GM12878 (cell line): ENCODE measurements around the gene PGAP6. TPM values are rescaled to one million over a fixed set of nuclear protein-coding genes. Genes with fewer than 3 reads are reported as not detected.

Source experiments
- ATAC-seq: fragments of 200-7000 bp; cut with Tn5 transposase; 3 replicates; pipeline ENCODE4 v1.9.1; 2020; ENCODE audit warnings: mild to moderate bottlenecking, moderate library complexity
- BruUV-seq: library from RNA; stranded (reverse); fragments of 400-500 nt; replicated peaks from 2 replicates; lab custom pipeline; 2021; lab: Mats Ljungman, UMichigan
- CTCF ChIA-PET: fragments of 300-600 bp; sonication (Branson Sonifier 250); formaldehyde crosslinking; extraction: SDS; loops from one replicate; lab custom pipeline; 2021; ENCODE audit warnings: inconsistent platforms; lab: Yijun Ruan, JAX
- POLR2A ChIA-PET: fragments of 350-600 bp; formaldehyde crosslinking; extraction: SDS; loops from one replicate; lab custom pipeline; 2021; ENCODE audit warnings: inconsistent platforms; lab: Charles Lee
- RAD21 ChIA-PET: fragments of 300-600 bp; sonication (Branson Sonifier 250); formaldehyde crosslinking; loops from one replicate; lab custom pipeline; 2023; ENCODE audit warnings: antibody characterized with exemption; ENCODE audit not compliant: unreplicated experiment; lab: Charles Lee
- SMC1A ChIA-PET: fragments of 300-600 bp; sonication (Branson Sonifier 250); formaldehyde crosslinking; loops from one replicate; lab custom pipeline; 2023; ENCODE audit not compliant: unreplicated experiment, uncharacterized antibody; lab: Charles Lee
- DNase-seq: peaks from one replicate; pipeline ENCODE4 v3.0.0-alpha.2; 2011; ENCODE audit warnings: low read depth, low spot score
- FAIRE-seq: peaks from 3 replicates; lab custom pipeline; 2011; peaks lifted over from hg19 to GRCh38; lab: Jason Lieb, UNC
- H2AFZ ChIP-seq: 2 replicates; pipeline ENCODE4 v1.6.0; 2011; ENCODE audit warnings: low read depth, low read length, control low read depth; ENCODE audit not compliant: control insufficient read depth
- H3K27ac ChIP-seq: 2 replicates; pipeline ENCODE4 v1.5.1; 2011; ENCODE audit warnings: control low read depth; ENCODE audit not compliant: control insufficient read depth, insufficient read depth
- H3K27me3 ChIP-seq, 2 experiments: replicated peaks in 1 of 2; 2 replicates each; pipeline versions ENCODE4 v1.6.0 to v1.6.1; 2011; ENCODE audit warnings: low read length in 1 of 2; ENCODE audit not compliant: control insufficient read depth in 2 of 2, insufficient read depth in 2 of 2
- H3K36me3 ChIP-seq, 2 experiments: 2 replicates each; pipeline ENCODE4 v1.5.1; 2011; ENCODE audit warnings: low read length in 1 of 2; ENCODE audit not compliant: control insufficient read depth in 2 of 2, insufficient read depth in 2 of 2
- H3K4me1 ChIP-seq: 2 replicates; pipeline ENCODE4 v1.6.1; 2011; ENCODE audit warnings: mild to moderate bottlenecking, low read length, moderate library complexity, mixed read lengths; ENCODE audit not compliant: control insufficient read depth, insufficient read depth
- H3K4me2 ChIP-seq: 2 replicates; pipeline ENCODE4 v1.6.0; 2011; ENCODE audit warnings: control low read depth; ENCODE audit not compliant: control insufficient read depth, insufficient read depth
- H3K4me3 ChIP-seq: fragments of 200-600 bp; sonication (generic); 2 replicates; pipeline ENCODE4 v1.5.1; 2016
- H3K79me2 ChIP-seq: 2 replicates; pipeline ENCODE4 v1.6.0; 2011; ENCODE audit warnings: low read length; ENCODE audit not compliant: control insufficient read depth, insufficient read depth
- H3K9ac ChIP-seq: 2 replicates; pipeline ENCODE4 v1.8.0; 2011; ENCODE audit warnings: low read length, control low read depth, mixed read lengths; ENCODE audit not compliant: control insufficient read depth, insufficient read depth
- H3K9me3 ChIP-seq: replicated peaks from 3 replicates; pipeline ENCODE4 v1.5.1; 2011; ENCODE audit warnings: mild to moderate bottlenecking, low read length; ENCODE audit not compliant: control insufficient read depth, insufficient read depth
- H4K20me1 ChIP-seq: 2 replicates; pipeline ENCODE4 v1.6.0; 2011; ENCODE audit not compliant: control insufficient read depth, insufficient read depth
- ASH2L ChIP-seq: fragments of 300-600, 200-600 bp; sonication (generic); IDR thresholded peaks from 2 replicates; pipeline ENCODE4 v1.6.1; 2017; ENCODE audit warnings: low read depth, mild to moderate bottlenecking, borderline replicate concordance
- ATF7 ChIP-seq: fragments of 450-650 bp; IDR thresholded peaks from 2 replicates; pipeline ENCODE4 v1.6.1; 2016; ENCODE audit warnings: low read depth, mild to moderate bottlenecking
- BMI1 ChIP-seq: fragments of 450-650 bp; IDR thresholded peaks from 2 replicates; pipeline ENCODE4 v1.6.1; 2016; ENCODE audit warnings: mild to moderate bottlenecking, moderate library complexity, borderline replicate concordance
- CHD1 ChIP-seq: IDR thresholded peaks from 2 replicates; pipeline ENCODE4 v1.6.1; 2012; ENCODE audit warnings: low read depth, low read length, improper control_type of control experiment
- FOS ChIP-seq: IDR thresholded peaks from 3 replicates; pipeline ENCODE4 v1.6.1; 2011; ENCODE audit warnings: borderline replicate concordance; ENCODE audit not compliant: insufficient read length; ENCODE audit errors: extremely low read depth
- IKZF1 ChIP-seq: fragments of 450-650 bp; conservative IDR thresholded peaks from 2 replicates; pipeline ENCODE4 v1.6.1; 2017; ENCODE audit warnings: antibody characterized with exemption, mild to moderate bottlenecking
- JUND ChIP-seq: IDR thresholded peaks from 2 replicates; pipeline ENCODE4 v1.6.1; 2012; ENCODE audit warnings: low read depth, mild to moderate bottlenecking, low read length, improper control_type of control experiment, moderate library complexity
- KDM1A ChIP-seq: fragments of 200-600 bp; sonication (generic); IDR thresholded peaks from 2 replicates; pipeline ENCODE4 v1.6.1; 2016; ENCODE audit warnings: borderline replicate concordance
- MEF2B ChIP-seq: fragments of 450-650 bp; IDR thresholded peaks from 2 replicates; pipeline ENCODE4 v1.6.1; 2018; ENCODE audit warnings: mild to moderate bottlenecking, moderate library complexity; ENCODE audit not compliant: partially characterized antibody, poor library complexity, severe bottlenecking
- NFYB ChIP-seq: IDR thresholded peaks from 2 replicates; pipeline ENCODE4 v1.6.1; 2011; ENCODE audit warnings: low read depth, mild to moderate bottlenecking, low read length, improper control_type of control experiment, moderate library complexity; ENCODE audit not compliant: insufficient read depth
- PAX5 ChIP-seq: IDR thresholded peaks from 2 replicates; pipeline ENCODE4 v1.6.1; 2011; ENCODE audit warnings: low read depth, low read length, borderline replicate concordance
- RB1 ChIP-seq: fragments of 450-650 bp; formaldehyde crosslinking; IDR thresholded peaks from 2 replicates; pipeline ENCODE4 v1.6.1; 2017; ENCODE audit warnings: mild to moderate bottlenecking, borderline replicate concordance
- SUPT20H ChIP-seq: IDR thresholded peaks from 2 replicates; pipeline ENCODE4 v1.6.1; 2011; ENCODE audit warnings: low read depth, mild to moderate bottlenecking, low read length, moderate library complexity, borderline replicate concordance; ENCODE audit not compliant: control insufficient read depth
- TCF12 ChIP-seq: IDR thresholded peaks from 2 replicates; pipeline ENCODE4 v1.6.1; 2011; ENCODE audit warnings: low read depth, mild to moderate bottlenecking, low read length
- ZBED1 ChIP-seq: IDR thresholded peaks from 2 replicates; pipeline ENCODE4 v1.6.1; 2016; ENCODE audit warnings: borderline replicate concordance
- ZNF274 ChIP-seq: IDR thresholded peaks from one replicate; pipeline ENCODE4 v1.8.0; 2011; ENCODE audit not compliant: insufficient read length, insufficient read depth
- WGBS: methylation state at CpG from one replicate; pipeline ENCODE4 v1.1.6; 2016; ENCODE audit warnings: low lambda C conversion rate; ENCODE audit not compliant: insufficient replicate concordance, insufficient coverage; ENCODE audit errors: missing lambda C conversion rate; 5-methylcytosine and 5-hydroxymethylcytosine counted together
- in situ Hi-C: fragments of 300-500 bp; cut with MboI; formaldehyde crosslinking; loops from 9 replicates; pipeline ENCODE4 v1.14.3; 2018; ENCODE audit warnings: mixed read lengths
- intact Hi-C: fragments of 100-400 bp; cut with micrococcal nuclease; formaldehyde crosslinking; loops from one replicate; pipeline ENCODE4 v1.14.2; 2022; ENCODE audit not compliant: unreplicated experiment
- polyA plus RNA-seq, 11 experiments: library from polyadenylated mRNA; depleted of rRNA in 4 of 11; unstranded in 6 of 11; stranded (reverse) in 5 of 11; fragments of >200 nt; fragmentation: Nextera tagmentation in 4 of 11; fragmentation: Illumina TruSeq in 1 of 11; extraction: Ambion mirVana in 4 of 11; extraction: Trizol in 1 of 11; gene quantifications; 1 replicate in 1 of 11; 2 replicates in 10 of 11; pipeline versions ENCODE4 v1.2.1 to v1.2.3, GENCODE V29; 2011 to 2016; ENCODE audit warnings: inconsistent platforms in 2 of 11, missing spikeins in 2 of 11, low read depth in 1 of 11
- total RNA-seq, 4 experiments: library from RNA; depleted of rRNA in 3 of 4; stranded (reverse); fragments of >200 nt in 3 of 4; fragmentation: Illumina TruSeq in 1 of 4; extraction: Trizol in 1 of 4; gene quantifications; 2 replicates each; pipeline versions ENCODE4 v1.2.1 to v1.2.3, GENCODE V29; 2013 to 2021
- TF ChIP-seq, protein P1 (sequence below): fragments of 450-650 bp; IDR thresholded peaks from 2 replicates; pipeline ENCODE4 v1.6.1; 2016; ENCODE audit warnings: mild to moderate bottlenecking
- TF ChIP-seq, protein P2 (sequence below): fragments of 450-650 bp; IDR thresholded peaks from 2 replicates; pipeline ENCODE4 v1.6.1; 2017; ENCODE audit warnings: borderline replicate concordance

Gene PGAP6
- total and polyA plus RNA-seq, 10 of the 15 experiments (the other 5 are each of a cell fraction or from before 2014, with no cell fraction given), result 0.76 to 48.8 (median 18.4) TPM

DNA sequence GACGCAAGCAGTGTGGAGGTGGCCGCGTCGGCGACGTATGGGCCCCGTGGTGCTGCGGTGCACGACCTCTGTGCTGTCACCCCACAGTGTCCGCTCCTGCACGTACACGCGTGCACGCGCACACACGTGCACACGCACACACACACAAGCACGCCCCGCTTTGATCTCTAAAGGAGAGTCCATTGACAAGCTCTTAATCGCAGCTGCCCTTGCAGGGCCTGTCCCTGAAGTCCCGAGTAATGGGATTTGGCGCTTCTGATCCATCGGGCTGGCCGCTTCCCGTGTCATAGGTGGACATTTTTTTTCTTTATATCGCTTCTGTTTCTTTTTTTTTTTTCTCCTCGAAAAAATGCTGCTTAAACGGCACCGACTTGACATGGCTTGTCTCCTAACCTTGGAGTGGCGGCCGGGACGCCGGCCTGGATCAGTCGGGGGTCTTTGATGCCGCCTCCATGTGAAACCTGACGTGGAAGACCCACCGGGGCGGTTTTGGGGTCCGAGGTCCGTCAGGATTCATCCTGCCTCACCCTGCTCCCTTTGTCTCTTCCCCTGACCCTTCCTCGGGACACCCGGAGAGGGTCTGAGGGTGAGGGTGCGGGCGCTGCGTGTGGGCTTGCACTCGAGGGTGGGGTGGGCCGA, 21.0 kb downstream of the PGAP6 start:
- no TSS peak for BruUV-seq
- ATAC-seq (no peak), DNase-seq (no peak), FAIRE-seq (no peak)
- Histone ChIP-seq H3K4me2 (no peak overlapping the region), H4K20me1 (no peaks in the 10 kb centered on the region), H3K27me3 (no peaks in the 10 kb centered on the region), H2AFZ (no peak overlapping the region), H3K4me1 (no peaks in the 10 kb centered on the region), H3K27ac (no peak overlapping the region), H3K4me3 (no peak overlapping the region), H3K9me3 (no peaks in the 10 kb centered on the region), H3K36me3 (no peaks in the 10 kb centered on the region), H3K79me2 (no peaks in the 10 kb centered on the region), H3K9ac (no peak overlapping the region)
- TF ChIP-seq CHD1, result no peak
- TF ChIP-seq SUPT20H, result no peak
- no peak for TF ChIP-seq ZNF274
- no peak for TF ChIP-seq RB1
- TF ChIP-seq ZBED1, result no peak
- no peak for TF ChIP-seq FOS
- TF ChIP-seq JUND, result no peak
- no peak for TF ChIP-seq BMI1
- TF ChIP-seq, protein P1, sequence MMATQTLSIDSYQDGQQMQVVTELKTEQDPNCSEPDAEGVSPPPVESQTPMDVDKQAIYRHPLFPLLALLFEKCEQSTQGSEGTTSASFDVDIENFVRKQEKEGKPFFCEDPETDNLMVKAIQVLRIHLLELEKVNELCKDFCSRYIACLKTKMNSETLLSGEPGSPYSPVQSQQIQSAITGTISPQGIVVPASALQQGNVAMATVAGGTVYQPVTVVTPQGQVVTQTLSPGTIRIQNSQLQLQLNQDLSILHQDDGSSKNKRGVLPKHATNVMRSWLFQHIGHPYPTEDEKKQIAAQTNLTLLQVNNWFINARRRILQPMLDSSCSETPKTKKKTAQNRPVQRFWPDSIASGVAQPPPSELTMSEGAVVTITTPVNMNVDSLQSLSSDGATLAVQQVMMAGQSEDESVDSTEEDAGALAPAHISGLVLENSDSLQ, result no peak
- TF ChIP-seq, protein P2, sequence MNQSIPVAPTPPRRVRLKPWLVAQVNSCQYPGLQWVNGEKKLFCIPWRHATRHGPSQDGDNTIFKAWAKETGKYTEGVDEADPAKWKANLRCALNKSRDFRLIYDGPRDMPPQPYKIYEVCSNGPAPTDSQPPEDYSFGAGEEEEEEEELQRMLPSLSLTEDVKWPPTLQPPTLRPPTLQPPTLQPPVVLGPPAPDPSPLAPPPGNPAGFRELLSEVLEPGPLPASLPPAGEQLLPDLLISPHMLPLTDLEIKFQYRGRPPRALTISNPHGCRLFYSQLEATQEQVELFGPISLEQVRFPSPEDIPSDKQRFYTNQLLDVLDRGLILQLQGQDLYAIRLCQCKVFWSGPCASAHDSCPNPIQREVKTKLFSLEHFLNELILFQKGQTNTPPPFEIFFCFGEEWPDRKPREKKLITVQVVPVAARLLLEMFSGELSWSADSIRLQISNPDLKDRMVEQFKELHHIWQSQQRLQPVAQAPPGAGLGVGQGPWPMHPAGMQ, result no peak
- TF ChIP-seq PAX5, result no peak
- TF ChIP-seq ATF7, result no peak
- no peak for TF ChIP-seq NFYB
- no peak for TF ChIP-seq KDM1A
- TF ChIP-seq TCF12, result no peak
- TF ChIP-seq IKZF1, result no peak
- TF ChIP-seq MEF2B, result no peak
- no peak for TF ChIP-seq ASH2L
- in situ Hi-C loops (no loop called here), intact Hi-C loops (no loop called here)
- ChIA-PET CTCF (interaction anchor here (0.6 to 2.5 kb wide), 10 partner anchors 11 to 1007 kb away, joined by 3 to 29 read pairs (median 6); no protein-coding TSS in a partner anchor), POLR2A (no interaction called here), SMC1A (interaction anchor here (2.1 kb wide), 1 partner anchor 254 kb away, joined by 8 read pairs; no protein-coding TSS in a partner anchor), RAD21 (no interaction called here)
- WGBS, result 73% methylated on average over 45 of the region's 47 CpGs
